Liver (tissue), 3 donors: ENCODE measurements around the gene DRG1.

Experiments used
- ATF3 ChIP-seq: IDR thresholded peaks from 2 replicates; pipeline ENCODE4 v1.6.1; 2016; ENCODE audit warnings: antibody characterized with exemption
- CTCF ChIP-seq: fragments of 150-350 bp; IDR thresholded peaks from 2 replicates; pipeline ENCODE4 v1.5.1; 2017; ENCODE audit warnings: improper control_type of control experiment, low read depth, low read length; ENCODE audit not compliant: missing input control
- GABPA ChIP-seq, 2 donors: IDR thresholded peaks in 1 of 2; conservative IDR thresholded peaks in 1 of 2; 2 replicates each; pipeline ENCODE4 v1.6.1; 2016; ENCODE audit warnings: antibody characterized with exemption in 2 of 2, mild to moderate bottlenecking in 1 of 2, moderate library complexity in 1 of 2
- HNF4G ChIP-seq: IDR thresholded peaks from 2 replicates; pipeline ENCODE4 v1.6.1; 2016; ENCODE audit warnings: antibody characterized with exemption
- JUND ChIP-seq, 2 donors: IDR thresholded peaks; 2 replicates each; pipeline ENCODE4 v1.6.1; 2016; ENCODE audit warnings: antibody characterized with exemption in 2 of 2
- MAX ChIP-seq: IDR thresholded peaks from 2 replicates; pipeline ENCODE4 v1.6.1; 2016; ENCODE audit warnings: antibody characterized with exemption
- RAD21 ChIP-seq, 2 donors: IDR thresholded peaks; 2 replicates each; pipeline ENCODE4 v1.6.1; 2016; ENCODE audit warnings: antibody characterized with exemption in 2 of 2, mild to moderate bottlenecking in 2 of 2
- REST ChIP-seq: IDR thresholded peaks from 2 replicates; pipeline ENCODE4 v1.6.1; 2016; ENCODE audit warnings: antibody characterized with exemption, mild to moderate bottlenecking
- RXRA ChIP-seq, 2 donors: IDR thresholded peaks; 2 replicates each; pipeline ENCODE4 v1.6.1; 2017 to 2018; ENCODE audit warnings: antibody characterized with exemption in 2 of 2, mild to moderate bottlenecking in 1 of 2
- TAF1 ChIP-seq: conservative IDR thresholded peaks from 2 replicates; pipeline ENCODE4 v1.6.1; 2016; ENCODE audit warnings: antibody characterized with exemption, mild to moderate bottlenecking
- YY1 ChIP-seq: IDR thresholded peaks from 2 replicates; pipeline ENCODE4 v1.6.1; 2016; ENCODE audit warnings: antibody characterized with exemption, mild to moderate bottlenecking
- donor health status: healthy.
- donor health status: healthy.

GRCh38 chr22:31443516-31443915, 44.1 kb downstream of the DRG1 start:
- TF ChIP-seq RAD21 (IDR thresholded peaks at IDR 0.05) (no peak), CTCF (no peak), YY1 (no peak), MAX (no peak), JUND (IDR thresholded peaks at IDR 0.05) (no peak), ATF3 (no peak), GABPA (IDR thresholded peaks at IDR 0.05 in 1 of 2, conservative IDR thresholded peaks at IDR 0.05 in 1 of 2) (no peak), RXRA (IDR thresholded peaks at IDR 0.05) (no peak), REST (no peak), HNF4G (no peak), TAF1 (no peak)
